Activated effector memory CD4-positive, alpha-beta T cell treated with anti-CD3 and anti-CD28 coated beads, Interleukin-2, amount 50 U/mL, for 16 hours (primary cell): Measurements from ENCODE around the gene PARD3.
"Not testable (repeated sequence)": the region's sequence is repeated elsewhere in the genome, so short reads cannot be mapped to it uniquely, and the experiment has no call there.

ENCODE experiments used
- DNase-seq: peaks from one replicate; pipeline ENCODE4 v3.0.0-alpha.2; 2020

The PARD3 gene

GRCh38 chr10:34707656-34708055, 107.4 kb downstream of the PARD3 start:
- no peak for DNase-seq

- DNase-seq: not testable (repeated sequence)
These were observed 108.1 kb downstream of the PARD3 start for GRCh38 chr10:34706992-34707391.

- DNase-seq: no peak
These were observed 108.9 kb downstream of the PARD3 start for GRCh38 chr10:34706147-34706546.

GRCh38 chr10:34705563-34705962, 109.5 kb downstream of the PARD3 start:
- no peak for DNase-seq

GRCh38 chr10:34704526-34705184, 110.4 kb downstream of the PARD3 start:
- DNase-seq: no peak

GRCh38 chr10:34702982-34703381, 112.1 kb downstream of the PARD3 start:
- DNase-seq: no peak

- no peak for DNase-seq
These were observed 112.8 kb downstream of the PARD3 start for GRCh38 chr10:34702093-34702937.

GRCh38 chr10:34701194-34701593, 113.9 kb downstream of the PARD3 start:
- no peak for DNase-seq

- not testable (repeated sequence) for DNase-seq
These were observed 114.3 kb downstream of the PARD3 start for GRCh38 chr10:34700752-34701151.

GRCh38 chr10:34699904-34700517, 115.1 kb downstream of the PARD3 start:
- DNase-seq: no peak

- no peak for DNase-seq
These were observed 116.1 kb downstream of the PARD3 start for GRCh38 chr10:34698979-34699378.

GRCh38 chr10:34698248-34698831, 116.8 kb downstream of the PARD3 start:
- no peak for DNase-seq

- DNase-seq: no peak
These were observed 117.5 kb downstream of the PARD3 start for GRCh38 chr10:34697351-34698247.

GRCh38 chr10:34696423-34696822, 118.7 kb downstream of the PARD3 start:
- no peak for DNase-seq

- DNase-seq: no peak
These were observed 124.6 kb downstream of the PARD3 start for GRCh38 chr10:34690383-34691049.

GRCh38 chr10:34689053-34689452, 126.0 kb downstream of the PARD3 start:
- DNase-seq: no peak

- no peak for DNase-seq
These were observed 127.5 kb downstream of the PARD3 start for GRCh38 chr10:34687434-34688210.

- no peak for DNase-seq
These were observed 132.5 kb downstream of the PARD3 start for GRCh38 chr10:34682580-34682979.

- DNase-seq: no peak
These were observed 133.2 kb downstream of the PARD3 start for GRCh38 chr10:34681933-34682332.

- DNase-seq: no peak
These were observed 135.9 kb downstream of the PARD3 start for GRCh38 chr10:34679177-34679576.

- no peak for DNase-seq
These were observed 137.5 kb downstream of the PARD3 start for GRCh38 chr10:34677591-34677990.
